Stromal cell of bone marrow (primary cell): ENCODE measurements around the gene CEMP1.
A peak's percentile ranks its signal among the peaks of the same experiment; 100 is the strongest.
"Not testable (repeated sequence)": the region's sequence is repeated elsewhere in the genome, so short reads cannot be mapped to it uniquely, and the experiment has no call there.

Source experiments
- DNase-seq: peaks from one replicate; pipeline ENCODE4 v3.0.0-alpha.2; 2012; ENCODE audit warnings: low read depth

Gene CEMP1

DNA sequence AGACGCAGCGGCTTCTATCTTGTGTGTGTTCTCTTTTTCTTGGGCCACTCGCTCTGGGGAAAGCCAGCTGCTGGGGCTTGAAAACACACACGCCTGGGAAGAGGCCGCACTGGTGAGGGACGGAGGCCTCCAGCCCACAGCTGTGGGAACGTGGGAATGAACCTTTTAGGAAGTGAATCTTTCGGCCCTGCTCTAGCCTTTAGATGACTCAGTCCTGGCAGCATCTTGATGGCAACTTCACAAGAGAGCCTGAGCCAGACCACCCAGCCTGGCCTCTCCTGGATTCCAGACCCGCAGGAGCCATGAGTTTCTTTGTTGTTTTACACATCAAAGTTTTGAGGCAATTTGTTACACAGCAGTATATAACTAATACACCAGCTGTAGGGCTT is 4.4 kb upstream of the CEMP1 start:
- DNase-seq, result peak; percentile 64

DNA sequence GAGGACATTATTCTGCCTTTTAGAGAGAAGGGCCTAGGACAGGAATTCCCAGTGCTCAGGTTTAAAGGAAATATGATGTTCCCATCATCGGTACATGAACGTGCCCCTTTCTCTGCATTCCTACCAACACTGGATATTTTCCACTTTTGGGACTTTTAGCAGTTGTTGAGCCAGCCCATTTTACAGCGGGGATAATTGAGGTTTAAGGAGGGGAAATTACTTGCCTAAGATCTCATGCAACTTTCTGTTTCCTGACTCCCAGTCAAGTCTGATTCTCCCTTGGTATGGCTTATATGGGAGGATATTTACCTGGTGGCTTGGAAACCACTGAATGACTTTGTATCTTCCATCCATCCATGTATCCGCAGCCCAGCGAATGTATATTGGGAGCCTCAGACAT is 3.1 kb upstream of the CEMP1 start:
- not testable (repeated sequence) for DNase-seq

GRCh38 chr16:2533912-2534311 is 2.7 kb upstream of the CEMP1 start:
- DNase-seq, result no peak

- not testable (repeated sequence) for DNase-seq
Observed at GRCh38 chr16:2533142-2533755, 2.0 kb upstream of the CEMP1 start.

GRCh38 chr16:2532494-2533141 is 1.4 kb upstream of the CEMP1 start:
- no peak for DNase-seq

DNA sequence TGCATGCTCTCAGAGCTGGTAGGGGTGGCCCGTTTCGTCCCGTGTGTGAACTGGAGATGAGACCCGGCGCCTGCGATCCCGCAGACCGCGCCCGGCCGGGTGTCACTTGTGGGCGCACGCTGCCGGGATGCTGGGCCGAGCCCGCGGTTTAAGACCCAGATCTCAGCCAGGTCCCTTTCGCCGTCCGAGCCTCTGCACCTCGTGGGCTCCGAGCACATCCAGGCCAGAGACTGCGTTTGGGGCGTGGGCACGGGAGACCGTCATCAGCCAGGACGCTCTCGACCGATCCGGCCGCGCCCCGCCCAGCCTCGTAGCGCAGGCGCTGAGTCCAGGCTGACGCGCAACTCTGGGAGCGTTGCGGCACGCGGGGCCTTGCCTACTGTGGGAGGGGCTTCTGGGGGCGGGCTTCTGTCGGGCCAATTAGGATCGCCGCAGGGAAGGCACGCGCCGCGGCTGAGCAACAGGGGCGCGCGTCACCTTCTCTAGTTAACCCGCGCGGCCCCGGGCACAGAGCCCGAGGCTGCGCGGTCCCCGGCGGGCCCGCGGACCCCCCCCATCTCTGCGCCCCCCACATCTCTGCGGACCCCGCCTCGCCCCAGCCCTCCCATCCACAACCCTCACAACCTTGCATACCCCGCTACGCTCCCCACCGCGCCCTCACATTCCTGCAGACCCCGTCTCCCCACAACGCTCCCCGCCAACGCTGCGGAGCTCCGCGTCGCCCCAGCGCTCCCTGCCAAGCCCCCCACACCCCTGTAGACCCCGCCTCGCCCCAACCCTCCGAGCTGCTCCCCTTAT is 687 bp upstream of the CEMP1 start:
- DNase-seq, result peak; percentile 96

DNA sequence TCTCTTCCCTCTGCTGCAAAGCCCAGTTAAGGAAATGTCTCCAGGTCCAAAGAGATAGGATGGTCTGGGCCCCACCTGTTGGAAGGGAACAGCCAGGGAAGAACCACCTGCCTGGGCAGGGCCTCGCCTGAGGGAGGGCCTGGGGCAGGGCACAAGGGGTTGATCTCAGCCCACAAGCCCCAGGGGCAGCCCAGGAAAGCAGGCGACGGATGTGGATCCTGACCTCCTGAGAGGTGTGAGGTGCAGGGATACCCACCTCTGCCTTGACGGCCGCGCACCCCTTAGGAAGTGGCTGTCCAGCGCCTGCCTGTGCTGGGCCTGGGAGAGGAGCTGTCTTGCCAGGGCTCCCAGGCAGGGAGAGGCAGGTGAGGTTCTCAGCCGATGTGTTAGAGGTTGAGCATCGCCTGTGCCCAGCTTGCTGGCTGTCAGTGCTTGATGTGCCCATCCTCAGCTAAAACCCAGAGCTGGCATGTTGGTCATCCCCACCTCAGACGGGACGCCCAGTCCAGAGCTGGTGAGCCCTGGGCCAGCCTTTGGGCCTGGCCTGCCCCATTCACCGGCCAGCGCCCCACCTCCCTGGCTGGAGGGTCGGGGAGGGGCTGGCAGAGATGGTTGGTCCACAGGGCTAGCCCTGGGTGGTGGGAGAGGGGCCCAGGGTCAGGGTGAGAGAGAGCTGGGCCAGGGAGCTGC is 434 bp downstream of the CEMP1 start:
- DNase-seq, result no peak

DNA sequence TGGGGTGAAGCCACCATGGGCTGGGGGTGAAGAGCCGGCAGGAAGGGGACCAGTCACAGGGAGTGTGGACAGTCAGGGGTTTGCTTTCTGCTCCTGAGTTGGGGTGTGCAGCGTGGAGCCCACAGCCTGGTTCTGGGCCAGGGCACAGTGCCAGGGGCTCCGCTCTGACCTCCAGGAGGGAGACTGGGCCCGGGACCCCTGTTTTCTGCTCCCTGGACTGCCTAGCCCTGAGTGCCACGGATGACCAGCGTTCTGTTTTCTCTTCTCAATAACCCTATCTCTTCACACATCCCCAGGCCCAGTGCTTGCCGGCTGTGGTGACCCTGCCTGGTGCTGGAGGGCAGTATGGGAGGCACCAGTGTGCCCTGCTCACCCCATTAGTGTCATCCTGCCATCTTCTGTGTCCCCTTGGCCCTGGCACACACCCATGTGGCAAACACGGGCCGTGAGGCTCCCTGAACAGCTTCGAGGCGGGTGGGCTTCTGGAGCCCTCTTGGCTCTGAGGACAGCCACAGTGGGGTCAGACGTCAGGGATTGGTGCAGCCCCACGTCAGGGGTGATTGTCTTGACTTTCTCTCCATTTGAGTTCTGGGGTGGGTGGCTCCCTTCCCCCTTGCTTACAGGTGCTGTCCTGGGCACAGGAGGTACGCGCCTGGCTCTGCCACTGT is 1.1 kb downstream of the CEMP1 start:
- no peak for DNase-seq

DNA sequence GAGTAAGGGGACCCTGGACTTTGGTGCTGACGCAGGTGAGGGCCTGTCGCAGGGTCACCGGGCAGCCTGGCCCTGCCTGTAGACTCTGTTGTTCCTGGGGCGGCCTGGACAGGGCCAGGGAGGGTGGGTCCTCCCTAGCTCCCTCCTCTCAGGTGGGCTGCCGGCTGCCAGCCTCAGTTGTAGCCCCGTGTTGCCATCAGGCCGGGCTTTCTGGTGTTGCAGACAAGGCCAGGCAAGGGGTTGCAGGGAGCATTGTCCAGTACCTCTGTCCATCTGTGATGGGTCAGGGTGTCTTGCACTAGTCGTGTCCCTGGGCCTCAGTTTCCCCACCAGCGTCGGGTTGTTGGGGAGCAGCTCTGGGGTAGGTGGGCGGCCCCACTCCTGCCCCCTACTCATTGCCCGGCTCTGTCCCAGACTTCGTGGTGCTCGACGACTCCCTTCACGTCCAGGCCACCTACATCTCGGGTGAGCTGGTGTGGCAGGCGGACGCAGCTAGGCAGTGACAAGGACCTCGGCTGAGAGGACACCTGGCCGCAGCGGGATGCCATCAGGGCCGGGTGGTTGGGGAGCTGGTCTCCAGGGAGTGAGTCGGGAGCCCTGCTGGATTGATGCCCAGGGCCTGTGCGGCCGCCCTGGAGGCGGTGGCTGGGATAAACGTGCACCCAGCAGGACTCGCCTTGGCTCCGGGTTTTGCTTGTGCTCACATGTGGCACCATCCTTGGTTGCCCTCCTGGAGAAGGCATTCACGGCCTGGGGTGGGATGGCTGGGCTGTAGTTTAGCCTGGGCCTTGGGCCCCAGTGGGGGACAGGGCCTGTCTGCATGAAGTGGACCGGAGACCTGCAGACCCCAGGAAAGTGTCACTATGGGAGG is 1.9 kb downstream of the CEMP1 start:
- DNase-seq, result no peak

GRCh38 chr16:2528161-2529060 is 2.8 kb downstream of the CEMP1 start:
- DNase-seq, result no peak

- no peak for DNase-seq
Observed at GRCh38 chr16:2527784-2528100, 3.5 kb downstream of the CEMP1 start.

DNA sequence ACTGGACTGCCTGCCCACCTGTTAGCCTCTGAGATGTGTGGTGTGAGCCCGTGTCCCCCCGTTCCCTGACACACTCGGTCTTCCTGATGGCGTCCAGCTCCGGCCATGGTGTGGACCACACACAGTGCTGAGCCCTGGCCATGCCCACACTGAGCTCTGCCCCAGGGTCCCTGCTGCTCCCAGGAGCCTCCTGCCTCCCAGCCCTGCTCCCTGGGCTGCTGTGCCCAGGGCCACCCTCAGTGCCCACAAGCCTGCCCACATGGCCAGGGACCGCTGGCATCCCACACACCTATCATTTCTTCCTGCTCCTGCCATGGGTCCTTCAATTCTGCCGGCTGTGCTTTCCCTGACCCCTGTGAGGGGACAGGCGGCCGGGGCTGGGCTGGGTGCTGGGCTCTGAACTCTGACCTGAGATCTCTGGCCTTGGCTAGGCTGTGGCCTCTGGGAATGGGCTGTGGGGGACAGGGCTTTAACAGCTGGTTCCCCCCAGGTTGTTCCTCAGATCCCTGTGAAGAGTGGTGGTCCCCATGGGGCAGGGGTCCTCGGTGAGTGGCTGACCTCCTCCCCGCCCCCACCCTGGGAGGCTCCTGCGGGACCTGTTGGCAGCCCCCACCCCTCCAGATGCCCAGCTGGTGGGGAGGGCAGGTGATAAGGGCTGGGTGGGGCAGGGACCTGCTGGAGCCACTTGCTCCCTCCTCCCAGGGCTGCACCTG is 4.0 kb downstream of the CEMP1 start:
- no peak for DNase-seq

- no peak for DNase-seq
Observed at GRCh38 chr16:2526135-2526534, 5.1 kb downstream of the CEMP1 start.

DNA sequence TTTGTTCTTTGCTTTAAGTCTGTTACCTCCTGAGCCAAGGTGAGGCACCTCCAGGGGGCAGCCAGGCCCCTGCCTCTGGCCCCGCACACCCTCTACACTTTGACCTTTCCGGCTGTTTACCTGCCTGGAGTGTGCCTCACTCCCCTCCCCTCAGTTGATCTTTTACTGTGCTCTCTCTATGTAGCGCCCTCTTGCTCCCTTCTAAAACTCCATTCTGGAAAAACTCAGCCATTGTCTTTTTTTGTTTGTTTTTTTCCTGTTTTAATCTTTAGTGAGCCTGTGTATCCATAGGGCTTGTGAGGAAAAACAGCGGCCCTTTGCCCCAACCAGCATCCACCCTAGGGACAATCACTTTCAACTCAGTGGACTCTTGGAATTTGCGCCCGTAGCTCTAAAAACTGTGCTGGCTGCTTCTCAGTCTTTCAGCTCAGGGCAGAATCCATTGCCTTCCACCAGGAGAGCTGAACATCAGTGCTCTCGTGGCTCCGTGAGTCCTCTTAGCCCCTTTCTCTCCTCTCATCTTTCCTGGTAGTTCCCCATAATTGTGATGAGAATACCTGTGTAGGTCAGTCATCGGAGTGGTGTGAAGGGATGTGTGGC is 6.8 kb downstream of the CEMP1 start:
- DNase-seq, result no peak

GRCh38 chr16:2523801-2524231 is 7.4 kb downstream of the CEMP1 start:
- no peak for DNase-seq

DNA sequence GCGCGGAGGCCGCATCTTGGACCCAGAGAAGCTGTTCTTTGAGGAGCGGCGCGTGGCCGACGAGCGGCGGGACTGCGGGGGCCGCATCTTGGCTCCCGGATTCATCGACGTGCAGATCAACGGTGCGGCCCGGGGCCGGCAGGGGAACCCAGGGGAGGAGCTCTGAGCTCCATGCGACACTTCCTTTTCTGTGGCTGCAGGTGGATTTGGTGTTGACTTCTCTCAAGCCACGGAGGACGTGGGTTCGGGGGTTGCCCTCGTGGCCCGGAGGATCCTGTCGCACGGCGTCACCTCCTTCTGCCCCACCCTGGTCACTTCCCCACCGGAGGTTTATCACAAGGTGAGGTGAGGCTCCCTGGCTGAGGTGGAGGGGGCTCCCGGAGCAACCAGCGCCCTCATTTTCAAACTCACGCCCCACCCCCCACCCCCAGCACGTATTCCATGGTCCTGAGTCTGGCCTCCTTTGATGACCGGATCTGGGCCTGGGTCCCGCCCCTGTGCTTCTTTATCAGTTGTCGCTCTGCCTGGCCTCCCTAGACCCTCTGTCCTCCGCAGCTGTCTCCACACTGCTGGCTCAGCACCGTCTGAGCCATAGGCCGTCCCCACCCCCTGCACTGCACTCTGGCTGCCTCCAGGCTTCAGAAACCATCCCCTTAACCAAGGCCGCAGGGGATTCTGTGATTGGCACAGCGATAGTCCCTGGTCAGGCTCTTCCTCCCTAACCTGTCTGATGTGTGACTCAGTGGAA is 10.2 kb downstream of the CEMP1 start:
- DNase-seq, result no peak

- peak; percentile 77 for DNase-seq
Observed at GRCh38 chr16:2520097-2520783, 11.0 kb downstream of the CEMP1 start, which contains the start of gene AMDHD2. TSS of gene AMDHD2 (plus strand) at chr16:2520371. CDS start at chr16:2520459, 88 bp downstream.

- DNase-seq, result no peak
Observed at GRCh38 chr16:2519711-2520080, 11.5 kb downstream of the CEMP1 start.
